Prostate gland (tissue), 2 donors: ENCODE results near the gene CD70. TPM values are rescaled to one million over a fixed set of nuclear protein-coding genes. Genes with fewer than 3 reads are reported as not detected.

Experiments
- DNase-seq: peaks from one replicate; pipeline ENCODE4 v3.0.0-alpha.2; 2019; ENCODE audit warnings: low spot score
- H3K27ac ChIP-seq, 2 donors: fragments of 200-600 bp; sonication (generic); 2 replicates each; pipeline ENCODE4 v1.5.1; 2017 to 2019
- H3K27me3 ChIP-seq: fragments of 200-600 bp; sonication (generic); replicated peaks from 2 replicates; pipeline ENCODE4 v1.5.1; 2019; ENCODE audit not compliant: insufficient read depth
- H3K36me3 ChIP-seq, 2 donors: fragments of 200-600 bp; sonication (generic); 1 replicate in 1 of 2; 2 replicates in 1 of 2; pipeline versions ENCODE4 v1.5.1 to v1.8.1; 2017 to 2019
- H3K4me1 ChIP-seq: fragments of 200-600 bp; sonication (generic); replicated peaks from 2 replicates; pipeline ENCODE4 v1.5.1; 2019
- H3K4me3 ChIP-seq, 2 donors: fragments of 200-600 bp; sonication (generic); 2 replicates each; pipeline ENCODE4 v1.5.1; 2017 to 2019
- H3K9me3 ChIP-seq: fragments of 200-600 bp; sonication (generic); 2 replicates; pipeline ENCODE4 v1.5.1; 2017
- CTCF ChIP-seq, 4 experiments: fragments of 200-600 bp in 2 of 4; fragments of 450-650 bp in 2 of 4; sonication (generic) in 2 of 4; IDR thresholded peaks; 1 replicate in 3 of 4; 2 replicates in 1 of 4; pipeline ENCODE4 v1.5.1; 2016 to 2019; ENCODE audit warnings: antibody characterized with exemption in 4 of 4, mild to moderate bottlenecking in 2 of 4, moderate library complexity in 2 of 4
- POLR2A ChIP-seq: fragments of 450-650 bp; IDR thresholded peaks from one replicate; pipeline ENCODE4 v1.6.1; 2016; ENCODE audit warnings: antibody characterized with exemption, mild to moderate bottlenecking
- POLR2AphosphoS5 ChIP-seq: sonication (generic); formaldehyde crosslinking; IDR thresholded peaks from one replicate; pipeline ENCODE4 v1.6.1; 2017; ENCODE audit warnings: antibody characterized with exemption
- WGBS: methylation state at CpG from one replicate; pipeline ENCODE4 v1.1.5; 2018; 5-methylcytosine and 5-hydroxymethylcytosine counted together
- intact Hi-C: fragments of 100-400 bp; cut with DNase I; formaldehyde crosslinking; loops from one replicate; pipeline ENCODE4 v1.14.2; 2022
- total RNA-seq, 2 donors: library from RNA; depleted of rRNA; stranded (reverse); fragments of >200 nt; gene quantifications; one replicate each; pipeline ENCODE4 v1.1.0, GENCODE V29; 2016

CD70 gene
- total RNA-seq, 2 donors from 2014 or later = not detected

- intact Hi-C loops = loop anchor here (2.0 to 10.0 kb wide), 3 partner anchors 115 to 231 kb away; no protein-coding TSS in a partner anchor
- H3K4me3 ChIP-seq = no peak overlapping the region
- WGBS = 44% methylated on average over 12 of the region's 12 CpGs
- TF ChIP-seq POLR2AphosphoS5 (peak; percentile 31), CTCF (IDR thresholded peaks at IDR 0.05) (peak; percentile 55 to 82 (median 80)), POLR2A (no peak)
- no peak overlapping the region for H3K27ac ChIP-seq
- H3K4me1 ChIP-seq = no peaks in the 10 kb centered on the region
- H3K27me3 ChIP-seq = no peaks in the 10 kb centered on the region
- peak; percentile 76 for DNase-seq
- no peaks in the 10 kb centered on the region for H3K9me3 ChIP-seq
- no peaks in the 10 kb centered on the region for H3K36me3 ChIP-seq
Observed at GRCh38 chr19:6632002-6632621, 41.2 kb upstream of the CD70 start.

GRCh38 chr19:6626764-6627163, 35.8 kb upstream of the CD70 start:
- no peak overlapping the region for H3K4me3 ChIP-seq
- intact Hi-C loops = no loop called here
- no peaks in the 10 kb centered on the region for H3K36me3 ChIP-seq
- no peak overlapping the region for H3K27ac ChIP-seq
- TF ChIP-seq POLR2A (no peak), CTCF (IDR thresholded peaks at IDR 0.05) (no peak), POLR2AphosphoS5 (no peak)
- no peaks in the 10 kb centered on the region for H3K9me3 ChIP-seq
- no peaks in the 10 kb centered on the region for H3K27me3 ChIP-seq
- H3K4me1 ChIP-seq = no peaks in the 10 kb centered on the region
- DNase-seq = no peak

- no peaks in the 10 kb centered on the region for H3K4me1 ChIP-seq
- intact Hi-C loops = no loop called here
- H3K4me3 ChIP-seq = no peak overlapping the region
- no peaks in the 10 kb centered on the region for H3K36me3 ChIP-seq
- no peak overlapping the region for H3K27ac ChIP-seq
- 63% methylated on average over 2 of the region's 2 CpGs for WGBS
- H3K27me3 ChIP-seq = no peaks in the 10 kb centered on the region
- TF ChIP-seq POLR2A = no peak
- no peak for TF ChIP-seq CTCF (IDR thresholded peaks at IDR 0.05)
- no peak for TF ChIP-seq POLR2AphosphoS5
- no peak for DNase-seq
- H3K9me3 ChIP-seq = no peaks in the 10 kb centered on the region
Observed at GRCh38 chr19:6617374-6617773, 26.4 kb upstream of the CD70 start.

GRCh38 chr19:6616011-6616410, 25.1 kb upstream of the CD70 start:
- intact Hi-C loops = no loop called here
- Histone ChIP-seq H3K4me1 (no peaks in the 10 kb centered on the region), H3K27me3 (peaks cover 2% of the 10 kb centered on the region), H3K27ac (no peak overlapping the region), H3K4me3 (no peak overlapping the region), H3K36me3 (no peaks in the 10 kb centered on the region), H3K9me3 (no peaks in the 10 kb centered on the region)
- DNase-seq = no peak
- no peak for TF ChIP-seq POLR2A
- TF ChIP-seq POLR2AphosphoS5 = no peak
- no peak for TF ChIP-seq CTCF (IDR thresholded peaks at IDR 0.05)
- 52% methylated on average over 6 of the region's 6 CpGs for WGBS

- H3K27ac ChIP-seq = no peak overlapping the region
- DNase-seq = no peak
- H3K4me3 ChIP-seq = no peak overlapping the region
- no peaks in the 10 kb centered on the region for H3K9me3 ChIP-seq
- no peaks in the 10 kb centered on the region for H3K4me1 ChIP-seq
- intact Hi-C loops = no loop called here
- H3K27me3 ChIP-seq = peaks cover 2% of the 10 kb centered on the region
- 74% methylated on average over 6 of the region's 6 CpGs for WGBS
- no peak for TF ChIP-seq POLR2AphosphoS5
- H3K36me3 ChIP-seq = no peaks in the 10 kb centered on the region
Observed at GRCh38 chr19:6613711-6614110, 22.8 kb upstream of the CD70 start.
